ENCODE results near the gene ALKBH3. TPM values are rescaled to one million over a fixed set of nuclear protein-coding genes. Genes with fewer than 3 reads are reported as not detected.

ALKBH3 gene
- polyA plus RNA-seq, 2 of the 4 experiments (the other 2 are of a cell fraction), result 22.9 to 50.2 TPM

DNA sequence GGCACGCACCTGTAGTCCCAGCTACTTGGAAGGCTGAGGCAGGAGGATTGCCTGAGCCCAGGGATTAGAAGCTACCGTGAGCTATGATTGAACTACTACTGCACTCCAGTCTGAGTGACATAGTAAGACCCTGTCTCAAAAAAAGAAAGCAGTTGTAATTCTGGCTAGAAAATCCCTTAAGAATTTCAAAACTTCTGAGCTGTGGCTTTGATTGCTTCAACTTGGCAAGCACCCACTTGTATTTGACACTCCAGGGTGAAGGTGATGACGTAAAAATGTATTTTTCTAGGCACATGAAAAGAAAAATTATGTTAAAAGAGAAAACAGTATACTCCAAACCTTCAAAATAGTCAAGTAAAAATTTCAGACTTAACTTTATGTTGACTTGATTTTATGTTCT lies 23.6 kb upstream of the ALKBH3 start (continued):
- TF ChIP-seq POLR2AphosphoS2 (conservative IDR thresholded peaks at IDR 0.05; ENCODE audit: low read length), result no peak
- TF ChIP-seq RAD21 (conservative IDR thresholded peaks at IDR 0.05 in 1 of 2, IDR thresholded peaks at IDR 0.05 in 1 of 2), result no peak
- no peak for TF ChIP-seq NR3C1 (IDR thresholded peaks at IDR 0.05)
- TF ChIP-seq HES2 (IDR thresholded peaks at IDR 0.05), result no peak
- TF ChIP-seq BHLHE40 (IDR thresholded peaks at IDR 0.05; ENCODE audit: low read depth, low read length), result no peak
- TF ChIP-seq, protein P1, sequence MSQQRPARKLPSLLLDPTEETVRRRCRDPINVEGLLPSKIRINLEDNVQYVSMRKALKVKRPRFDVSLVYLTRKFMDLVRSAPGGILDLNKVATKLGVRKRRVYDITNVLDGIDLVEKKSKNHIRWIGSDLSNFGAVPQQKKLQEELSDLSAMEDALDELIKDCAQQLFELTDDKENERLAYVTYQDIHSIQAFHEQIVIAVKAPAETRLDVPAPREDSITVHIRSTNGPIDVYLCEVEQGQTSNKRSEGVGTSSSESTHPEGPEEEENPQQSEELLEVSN (IDR thresholded peaks at IDR 0.05; ENCODE audit: borderline replicate concordance, low read depth), result no peak

- no peak overlapping the region for H3K4me2 ChIP-seq
- no peak for ATAC-seq
- POLR2A ChIA-PET, result no interaction called here
- WGBS (ENCODE audit: missing lambda C conversion rate), result 84% methylated on average over 2 of the region's 2 CpGs
- peaks cover 8% of the 10 kb centered on the region; the same call in 2 of the 3 replicates for H3K9me3 ChIP-seq
- H3K4me3 ChIP-seq, result no peak overlapping the region
- no peak for DNase-seq (ENCODE audit: low read depth in 1 of 2, low spot score in 1 of 2)
- CTCF ChIA-PET, result no interaction called here
- FAIRE-seq, result no peak
- no peak overlapping the region for H3K27ac ChIP-seq
- H3K4me1 ChIP-seq, result no peaks in the 10 kb centered on the region
- TF ChIP-seq NR3C1 (IDR thresholded peaks at IDR 0.05) (no peak), SMC3 (IDR thresholded peaks at IDR 0.05) (no peak), RFX5 (IDR thresholded peaks at IDR 0.05) (no peak), MAZ (IDR thresholded peaks at IDR 0.05; ENCODE audit: borderline replicate concordance, low read depth, low read length) (no peak), ELK1 (IDR thresholded peaks at IDR 0.05; ENCODE audit: low read depth, low read length) (no peak), MYC (IDR thresholded peaks at IDR 0.05; ENCODE audit: borderline replicate concordance, low read length) (no peak)
These were observed 19.5 kb upstream of the ALKBH3 start for GRCh38 chr11:43861141-43861540.

DNA sequence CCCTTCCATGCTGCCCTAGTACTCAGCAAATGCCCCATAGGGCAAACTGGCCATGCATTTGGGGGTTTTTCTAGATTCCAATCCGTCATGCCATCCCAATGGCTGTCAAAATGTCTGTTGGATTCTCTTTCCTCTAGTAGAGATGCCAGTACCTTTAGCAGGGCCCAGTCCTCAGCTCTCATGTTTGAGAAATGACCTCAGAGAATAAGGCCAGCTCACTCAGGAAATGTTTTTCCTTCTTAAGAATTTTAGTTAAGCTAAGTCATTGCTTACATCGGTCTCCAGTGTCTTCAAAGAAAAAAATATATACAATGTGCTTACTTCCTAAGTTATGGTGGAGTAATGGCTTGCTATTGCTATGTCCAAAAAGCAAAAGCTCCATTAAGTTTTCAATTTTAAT lies 14.1 kb upstream of the ALKBH3 start:
- FAIRE-seq (no peak), DNase-seq (ENCODE audit: low read depth in 1 of 2, low spot score in 1 of 2) (no peak), ATAC-seq (no peak)
- Histone ChIP-seq H3K4me1 (no peaks in the 10 kb centered on the region), H3K4me3 (no peak overlapping the region), H3K27ac (no peak overlapping the region), H3K9me3 (no peaks in the 10 kb centered on the region), H3K4me2 (no peak overlapping the region)
- POLR2A ChIA-PET, result no interaction called here
- CTCF ChIA-PET, result interaction anchor here (1.8 to 3.2 kb wide), 2 partner anchors 14 to 23 kb away, joined by 5 to 11 read pairs; no protein-coding TSS in a partner anchor
- no peak for TF ChIP-seq CHD2 (IDR thresholded peaks at IDR 0.05; ENCODE audit: low read length, partially characterized antibody)
- no peak for TF ChIP-seq HOXA7 (CRISPR knock-in tag; IDR thresholded peaks at IDR 0.05)
- TF ChIP-seq ZNF302 (CRISPR knock-in tag; IDR thresholded peaks at IDR 0.05), result no peak
- TF ChIP-seq TP53 (CRISPR knock-in tag; IDR thresholded peaks at IDR 0.05), result no peak
- no peak for TF ChIP-seq MYC (IDR thresholded peaks at IDR 0.05; ENCODE audit: borderline replicate concordance, low read length)
- no peak for TF ChIP-seq ESRRA (IDR thresholded peaks at IDR 0.05; ENCODE audit: borderline replicate concordance, low read length)
- WGBS (ENCODE audit: missing lambda C conversion rate), result 69% methylated on average over 2 of the region's 2 CpGs

DNA sequence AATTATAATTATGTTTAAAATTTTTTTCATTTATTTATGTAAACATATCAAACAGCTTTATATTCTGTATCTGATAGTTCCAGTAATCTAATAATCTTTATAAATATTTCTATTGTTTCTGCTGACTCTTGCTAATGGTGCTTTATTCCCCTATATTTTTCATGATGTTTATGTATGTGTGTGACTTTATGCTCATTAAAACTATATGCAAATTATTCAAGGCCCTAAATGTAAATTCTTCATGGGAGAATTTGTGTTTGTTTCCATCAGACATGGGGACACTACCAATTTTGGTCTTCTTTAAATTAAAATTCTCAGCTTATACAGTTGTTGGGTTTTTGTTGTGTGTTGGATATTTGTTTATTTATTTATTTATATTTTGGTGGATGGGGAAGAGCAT lies 13.7 kb upstream of the ALKBH3 start:
- no peak overlapping the region for H3K4me3 ChIP-seq
- CTCF ChIA-PET, result interaction anchor here (1.8 to 3.2 kb wide), 2 partner anchors 15 to 23 kb away, joined by 5 to 11 read pairs; no protein-coding TSS in a partner anchor
- H3K4me2 ChIP-seq, result no peak overlapping the region
- ATAC-seq, result no peak
- POLR2A ChIA-PET, result no interaction called here
- no peaks in the 10 kb centered on the region for H3K4me1 ChIP-seq
- no peak overlapping the region for H3K27ac ChIP-seq
- TF ChIP-seq RNF2 (IDR thresholded peaks at IDR 0.05; ENCODE audit: borderline replicate concordance, low read depth) (no peak), HMGXB4 (CRISPR knock-in tag; IDR thresholded peaks at IDR 0.05; ENCODE audit: borderline replicate concordance) (no peak), TP53 (CRISPR knock-in tag; IDR thresholded peaks at IDR 0.05) (no peak)
- no peak for FAIRE-seq
- DNase-seq (ENCODE audit: low read depth in 1 of 2, low spot score in 1 of 2), result no peak
- no peaks in the 10 kb centered on the region for H3K9me3 ChIP-seq

Measured in A549 (cell line).